HEK293T (cell line): ENCODE measurements around the gene COL4A6.

ENCODE experiments used
- ARNT ChIP-seq: fragments of 450-650 bp; IDR thresholded peaks from 2 replicates; pipeline ENCODE4 v1.6.1; 2017; ENCODE audit warnings: mild to moderate bottlenecking
- BHLHE40 ChIP-seq: fragments of 450-650 bp; IDR thresholded peaks from 2 replicates; pipeline ENCODE4 v1.6.1; 2016; ENCODE audit warnings: mild to moderate bottlenecking, moderate library complexity, borderline replicate concordance
- ELF4 ChIP-seq: fragments of 450-650 bp; IDR thresholded peaks from 2 replicates; pipeline ENCODE4 v1.6.1; 2017; ENCODE audit warnings: antibody characterized with exemption
- FOXA1 ChIP-seq: fragments of 450-650 bp; IDR thresholded peaks from 2 replicates; pipeline ENCODE4 v1.6.1; 2016; ENCODE audit warnings: mild to moderate bottlenecking
- FOXM1 ChIP-seq: fragments of 450-650 bp; IDR thresholded peaks from 2 replicates; pipeline ENCODE4 v1.6.1; 2017; ENCODE audit warnings: mild to moderate bottlenecking, borderline replicate concordance
- HDGF ChIP-seq: fragments of 450-650 bp; IDR thresholded peaks from 2 replicates; pipeline ENCODE4 v1.6.1; 2017; ENCODE audit warnings: antibody characterized with exemption, borderline replicate concordance
- LEF1 ChIP-seq: fragments of 450-650 bp; IDR thresholded peaks from 2 replicates; pipeline ENCODE4 v1.6.1; 2017; ENCODE audit warnings: mild to moderate bottlenecking, borderline replicate concordance
- NFRKB ChIP-seq: fragments of 450-650 bp; IDR thresholded peaks from 2 replicates; pipeline ENCODE4 v1.6.1; 2016; ENCODE audit warnings: mild to moderate bottlenecking, moderate library complexity
- PKNOX1 ChIP-seq: fragments of 450-650 bp; IDR thresholded peaks from 2 replicates; pipeline ENCODE4 v1.6.1; 2016
- SP1 ChIP-seq: fragments of 450-650 bp; IDR thresholded peaks from 2 replicates; pipeline ENCODE4 v1.6.1; 2017
- SUZ12 ChIP-seq: fragments of 450-650 bp; IDR thresholded peaks from 2 replicates; pipeline ENCODE4 v1.6.1; 2016; ENCODE audit warnings: mild to moderate bottlenecking
- ZNF384 ChIP-seq: fragments of 450-650 bp; IDR thresholded peaks from 2 replicates; pipeline ENCODE4 v1.6.1; 2016

GRCh38 chrX:108261549-108262203 lies 176.5 kb downstream of the COL4A6 start:
- no peak for TF ChIP-seq SUZ12
- no peak for TF ChIP-seq ZNF384
- no peak for TF ChIP-seq ELF4
- TF ChIP-seq SP1, result no peak
- no peak for TF ChIP-seq ARNT
- no peak for TF ChIP-seq FOXA1
- TF ChIP-seq BHLHE40, result no peak
- no peak for TF ChIP-seq HDGF
- TF ChIP-seq FOXM1, result no peak
- TF ChIP-seq LEF1, result no peak
- no peak for TF ChIP-seq NFRKB
- TF ChIP-seq PKNOX1, result no peak
